HG03378 (cell line): Measurements from ENCODE around the gene SEL1L2.
"Not testable (repeated sequence)": the region's sequence is repeated elsewhere in the genome, so short reads cannot be mapped to it uniquely, and the experiment has no call there.

Experiments
- ATAC-seq: cut with Tn5 transposase; IDR thresholded peaks from one replicate; pipeline ENCODE4 v1.9.1; 2021; ENCODE audit warnings: mild to moderate bottlenecking, moderate library complexity; ENCODE audit not compliant: unreplicated experiment

Gene SEL1L2

DNA sequence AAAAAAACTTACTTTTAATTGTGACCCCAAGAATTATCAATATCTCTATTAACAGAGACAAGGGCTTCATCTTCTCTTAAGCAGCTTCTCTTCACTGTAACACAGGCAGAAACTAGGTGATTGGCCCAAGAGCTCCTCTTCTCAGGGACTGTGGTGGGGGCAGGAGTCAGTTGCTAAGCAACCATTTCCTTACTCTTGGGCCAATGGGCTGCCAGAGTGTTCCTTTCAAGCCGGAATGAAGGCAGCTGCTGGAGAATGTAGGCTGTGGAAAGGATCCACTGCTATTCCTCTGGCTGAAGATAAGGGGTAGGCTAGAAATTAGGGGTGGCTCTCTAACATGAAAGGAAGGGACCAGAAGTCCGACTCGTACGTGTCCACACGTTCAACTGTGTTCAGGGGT is at the start of gene SEL1L2:
TSS of gene SEL1L2 (minus strand) at position 150 of the 400 bp plus-strand sequence. CDS start at position 70, 80 bp downstream.
- no peak for ATAC-seq

DNA sequence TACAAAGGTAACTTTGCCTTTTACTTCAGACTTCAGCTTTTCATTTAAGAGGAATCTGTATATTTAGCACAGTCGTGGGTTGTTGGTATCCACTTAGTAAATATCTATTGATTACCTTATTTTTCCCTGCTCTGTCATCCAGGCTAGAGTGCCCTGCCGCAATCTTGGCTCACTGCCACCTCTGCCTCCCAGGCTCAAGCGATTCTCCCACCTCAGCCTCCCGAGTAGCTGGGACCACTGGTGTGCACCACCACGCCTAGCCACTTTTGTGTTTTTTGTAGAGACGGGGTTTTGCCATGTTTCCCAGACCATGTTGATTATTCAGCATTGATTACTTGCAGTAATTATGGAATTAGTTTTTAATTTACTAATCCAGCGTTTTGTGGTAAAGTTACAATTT is 46.2 kb upstream of the SEL1L2 start:
- ATAC-seq: no peak

- ATAC-seq: no peak
These were observed 42.9 kb upstream of the SEL1L2 start for GRCh38 chr20:14033310-14033709.

DNA sequence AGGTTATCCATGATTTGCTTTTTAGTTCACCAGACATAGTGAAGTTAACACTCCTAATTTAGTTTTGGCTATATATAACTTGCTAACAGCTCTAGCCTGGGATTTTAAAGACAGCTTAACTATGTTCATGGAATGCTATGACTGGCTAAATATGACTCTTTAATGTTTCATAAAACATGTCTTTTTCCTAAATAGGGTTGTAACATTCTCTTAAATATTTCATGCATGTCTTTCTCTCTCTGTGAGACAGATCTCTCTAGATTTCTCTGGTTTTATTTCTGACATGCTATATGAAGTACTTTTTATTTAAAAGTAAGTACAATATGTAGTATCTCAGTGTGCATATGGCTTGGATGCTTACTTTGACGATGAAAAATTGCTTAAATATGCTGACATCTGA is 40.6 kb upstream of the SEL1L2 start:
- ATAC-seq: no peak

DNA sequence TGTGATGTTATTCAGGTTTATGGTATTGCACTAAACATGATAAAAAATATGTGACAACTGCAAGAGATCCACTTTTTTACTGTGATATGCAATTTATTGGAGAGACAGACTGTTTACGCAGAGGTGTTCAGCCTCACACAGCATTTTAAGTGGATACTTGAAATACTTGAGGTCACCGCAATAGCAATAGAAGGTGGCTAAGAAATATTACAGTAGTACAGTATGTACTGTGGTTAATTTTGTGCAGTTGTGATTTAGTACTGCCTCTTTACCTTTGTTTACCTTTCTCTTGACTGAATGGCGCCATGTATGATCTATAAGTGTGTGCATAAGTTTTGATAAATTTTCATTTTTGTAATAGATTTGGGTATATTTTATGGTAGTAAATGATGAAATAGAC is 22.3 kb upstream of the SEL1L2 start:
- no peak for ATAC-seq

GRCh38 chr20:14009208-14009607 is 18.8 kb upstream of the SEL1L2 start:
- ATAC-seq: no peak

GRCh38 chr20:14005996-14006395 is 15.6 kb upstream of the SEL1L2 start:
- no peak for ATAC-seq

DNA sequence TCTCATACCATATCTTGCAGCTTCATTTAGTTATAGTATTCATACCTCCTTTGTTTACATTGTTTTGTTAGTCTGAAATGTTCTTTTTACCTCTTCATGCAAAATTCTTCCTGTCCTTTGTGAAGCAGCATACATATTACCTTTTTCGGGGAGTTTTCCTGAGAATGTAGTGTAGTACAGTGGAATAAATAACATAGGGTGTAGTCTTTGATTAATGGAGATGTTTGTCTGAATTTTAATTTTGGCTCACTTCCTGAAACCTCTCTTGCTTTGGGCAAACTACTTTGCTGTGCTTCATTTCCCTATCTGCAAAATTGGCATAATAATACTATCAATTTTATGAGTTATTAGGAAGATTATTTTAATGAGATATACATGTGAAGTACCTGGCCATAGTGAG is 10.5 kb upstream of the SEL1L2 start:
- no peak for ATAC-seq

DNA sequence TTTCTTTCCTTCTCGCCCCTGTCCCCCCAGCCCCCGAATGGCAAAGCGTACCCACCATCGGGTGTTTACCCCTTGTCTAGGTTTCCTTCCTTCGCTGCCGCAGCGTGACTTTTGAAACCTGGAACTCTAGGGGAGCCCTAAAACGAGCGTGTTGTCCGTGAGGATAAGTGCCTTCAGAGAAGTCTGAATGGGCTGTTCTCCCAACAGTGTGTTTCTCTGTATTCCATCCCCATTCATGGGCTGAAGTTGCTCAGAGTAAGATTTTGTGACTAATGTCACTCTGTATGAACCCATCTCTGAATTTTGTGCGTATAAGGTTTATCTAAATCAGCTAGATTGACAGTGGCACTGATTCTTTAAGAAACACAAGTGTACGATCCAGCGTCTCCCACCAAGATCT is 5.9 kb upstream of the SEL1L2 start:
- ATAC-seq: no peak

DNA sequence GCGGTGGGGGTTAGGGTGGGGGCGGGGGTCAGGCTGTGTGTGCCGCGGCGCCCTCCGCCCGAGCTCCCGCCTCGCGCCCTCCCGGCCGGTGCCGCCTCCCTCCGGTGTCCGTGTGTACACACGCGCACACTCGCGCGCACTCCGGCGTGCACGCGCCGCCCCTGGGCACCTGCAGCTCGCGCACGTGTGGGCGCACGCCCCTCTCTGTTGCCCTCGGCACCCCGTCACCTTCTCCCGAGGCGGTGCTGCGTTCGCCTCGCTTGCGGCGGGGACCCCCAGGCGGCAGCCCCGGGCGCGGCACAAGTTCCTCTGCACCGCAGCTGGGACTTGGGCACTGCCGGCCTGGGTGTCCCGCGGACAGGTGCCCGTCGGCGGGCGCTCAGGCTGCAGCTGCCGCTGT is 5.4 kb upstream of the SEL1L2 start:
- no peak for ATAC-seq

GRCh38 chr20:13995086-13995665 is 4.8 kb upstream of the SEL1L2 start, which contains the start of gene MACROD2:
TSS of gene MACROD2 (plus strand) at chr20:13995516.
- ATAC-seq: no peak

- ATAC-seq: not testable (repeated sequence)
These were observed 1.5 kb upstream of the SEL1L2 start for GRCh38 chr20:13991955-13992354.

GRCh38 chr20:13991311-13991710 is 897 bp upstream of the SEL1L2 start:
- no peak for ATAC-seq

GRCh38 chr20:13984211-13984610 is 6.2 kb downstream of the SEL1L2 start:
- ATAC-seq: no peak

DNA sequence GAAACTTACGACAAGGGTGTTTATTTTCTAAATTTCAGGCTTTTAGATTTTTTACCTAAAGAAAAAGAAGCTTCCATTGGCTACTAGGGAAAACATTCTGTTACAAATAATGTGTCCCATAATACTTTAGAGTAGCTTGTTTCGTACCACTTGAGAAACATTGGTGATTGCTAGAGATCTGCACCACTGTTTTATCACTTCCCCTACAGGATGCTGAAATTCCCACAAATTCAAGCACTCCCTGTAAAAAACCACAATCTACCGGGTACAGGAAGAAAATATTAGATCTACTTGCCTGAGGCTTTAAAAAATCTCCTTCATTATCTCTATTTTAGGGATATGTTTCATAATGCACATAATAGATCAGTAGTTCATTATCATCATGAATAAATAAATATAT is 29.9 kb downstream of the SEL1L2 start:
- no peak for ATAC-seq

GRCh38 chr20:13960119-13960518 is 30.3 kb downstream of the SEL1L2 start:
- no peak for ATAC-seq

- ATAC-seq: no peak
These were observed 37.2 kb downstream of the SEL1L2 start for GRCh38 chr20:13953227-13953626.

DNA sequence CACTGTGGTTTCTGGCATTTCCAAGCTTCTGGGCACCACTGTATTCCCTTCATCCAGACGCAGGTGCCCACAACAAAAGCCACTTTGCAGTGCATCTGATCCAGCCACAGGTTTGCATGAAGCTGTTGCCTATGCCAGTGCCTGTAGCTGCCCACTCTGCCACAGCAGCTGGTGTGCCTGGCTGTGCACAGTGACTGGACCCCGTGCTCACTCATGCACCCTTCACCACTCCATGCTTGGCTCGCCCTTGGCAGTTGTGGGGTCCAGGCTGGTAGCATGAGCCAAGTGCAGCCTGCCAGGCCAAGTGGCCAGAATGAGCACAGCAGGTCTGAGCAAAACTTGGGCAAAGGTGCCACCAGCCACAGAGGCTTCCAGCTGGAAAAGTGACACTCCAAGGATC is 42.7 kb downstream of the SEL1L2 start:
- ATAC-seq: no peak

GRCh38 chr20:13941031-13941430 is 49.4 kb downstream of the SEL1L2 start:
- no peak for ATAC-seq

DNA sequence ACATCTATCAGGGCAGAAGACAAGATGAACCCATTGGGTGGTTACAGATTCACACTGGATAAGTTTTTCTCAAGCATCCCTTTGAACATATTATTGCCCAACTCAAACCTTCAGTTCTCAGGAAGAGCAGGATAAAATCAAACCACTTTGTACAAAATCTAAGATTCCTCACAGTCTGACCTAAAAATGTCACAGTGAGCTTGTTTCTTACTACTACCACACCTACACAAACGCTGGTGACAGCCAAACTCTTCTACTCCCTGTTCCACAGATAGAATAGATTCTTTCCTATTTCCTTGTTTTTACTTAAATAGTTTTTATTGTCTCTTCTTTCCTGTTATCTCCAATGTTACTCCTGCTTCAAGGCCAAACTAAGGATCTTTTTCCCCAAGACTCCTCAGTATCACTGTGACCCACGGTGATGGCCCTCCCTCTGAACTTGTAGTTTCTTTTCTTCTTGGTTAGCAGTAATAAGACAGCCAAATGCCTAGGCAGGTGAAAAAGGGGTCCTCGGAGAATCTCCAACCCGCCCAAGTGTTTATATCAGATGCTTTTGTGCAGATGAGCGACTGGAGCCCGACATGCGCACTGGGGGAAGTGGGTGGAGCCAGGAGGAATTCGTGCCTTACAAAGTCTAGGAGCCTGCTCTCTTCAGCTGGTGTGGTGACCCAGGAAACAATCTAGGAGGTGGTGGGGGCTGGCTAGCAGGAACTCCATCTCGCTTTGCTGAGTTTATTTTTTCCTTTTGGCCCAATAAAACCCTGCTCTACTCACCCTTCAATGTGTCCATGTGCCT is 53.4 kb downstream of the SEL1L2 start:
- no peak for ATAC-seq

- ATAC-seq: no peak
These were observed 55.2 kb downstream of the SEL1L2 start for GRCh38 chr20:13934992-13935894.

GRCh38 chr20:13930281-13930680 is 60.1 kb downstream of the SEL1L2 start:
- no peak for ATAC-seq
